HCT116 (cell line): ENCODE results near the gene HEPACAM. TPM values are rescaled to one million over a fixed set of nuclear protein-coding genes. Genes with fewer than 3 reads are reported as not detected.

ENCODE experiments used
- ATAC-seq: fragments of 200-7000 bp; cut with Tn5 transposase; 2 replicates; pipeline ENCODE4 v1.9.1; 2020; ENCODE audit warnings: mild to moderate bottlenecking, moderate library complexity
- BruUV-seq: library from RNA; stranded (reverse); fragments of 400-500 nt; replicated peaks from 2 replicates; lab custom pipeline; 2021; lab: Mats Ljungman, UMichigan
- CTCF ChIA-PET: fragments of 300-600 bp; sonication (Branson Sonifier 250); formaldehyde crosslinking; loops from one replicate; lab custom pipeline; 2021; ENCODE audit warnings: antibody characterized with exemption; lab: Charles Lee
- POLR2A ChIA-PET: fragments of 300-600, 350-600 bp; sonication (Branson Sonifier 250); formaldehyde crosslinking; loops from one replicate; lab custom pipeline; 2021; ENCODE audit warnings: antibody characterized with exemption; lab: Charles Lee
- RAD21 ChIA-PET, 2 experiments: fragments of 300-600 bp; sonication (Branson Sonifier 250); formaldehyde crosslinking; loops; one replicate each; lab custom pipeline; 2023; ENCODE audit warnings: low total read pairs in 2 of 2; ENCODE audit not compliant: uncharacterized antibody in 2 of 2, unreplicated experiment in 2 of 2, low non-redundant PET in 1 of 2; lab: Charles Lee
- DNase-seq: peaks from one replicate; pipeline ENCODE4 v3.0.0-alpha.2; 2010; ENCODE audit warnings: low read depth, low spot score
- H2AFZ ChIP-seq: fragments of 200-600 bp; shearing (Covaris generic), sonication (generic); 2 replicates; pipeline ENCODE4 v1.6.1; 2017; ENCODE audit warnings: low read depth, mixed run types, mixed read lengths, antibody characterized with exemption, low read length; ENCODE audit not compliant: poor library complexity, severe bottlenecking
- H3K27ac ChIP-seq: 2 replicates; pipeline ENCODE4 v1.5.1; 2012; ENCODE audit warnings: low read depth, low read length
- H3K27me3 ChIP-seq: fragments of 200-600 bp; sonication (generic); 2 replicates; pipeline ENCODE4 v1.6.1; 2016; ENCODE audit warnings: mixed run types, low read length, mixed read lengths; ENCODE audit not compliant: insufficient read depth
- H3K36me3 ChIP-seq, 2 experiments: fragments of 200-500 bp in 1 of 2; fragments of 200-600 bp in 1 of 2; sonication (Bioruptor generic) in 1 of 2; sonication (generic) in 1 of 2; 2 replicates each; pipeline versions ENCODE4 v1.5.1 to v1.6.1; 2014 to 2016; ENCODE audit warnings: low read length in 2 of 2, inconsistent platforms in 1 of 2, mixed read lengths in 1 of 2, mixed run types in 1 of 2; ENCODE audit not compliant: insufficient read depth in 2 of 2, control insufficient read depth in 1 of 2
- H3K4me1 ChIP-seq, 2 experiments: fragments of 200-600 bp in 1 of 2; sonication (generic) in 1 of 2; 2 replicates each; pipeline versions ENCODE4 v1.5.1 to v1.6.1; 2012 to 2017; ENCODE audit warnings: low read length in 2 of 2, inconsistent platforms in 1 of 2, mild to moderate bottlenecking in 1 of 2, mixed read lengths in 1 of 2, mixed run types in 1 of 2, moderate library complexity in 1 of 2; ENCODE audit not compliant: insufficient read depth in 2 of 2, control insufficient read depth in 1 of 2
- H3K4me2 ChIP-seq: fragments of 200-600 bp; sonication (generic); 2 replicates; pipeline ENCODE4 v1.6.1; 2017; ENCODE audit warnings: mixed run types, low read length, mixed read lengths
- H3K4me3 ChIP-seq, 2 experiments: fragments of 200-600 bp in 1 of 2; sonication (generic) in 1 of 2; replicated peaks in 1 of 2; 2 replicates each; pipeline ENCODE4 v1.5.1; 2011 to 2016; ENCODE audit warnings: low read length in 2 of 2, control low read depth in 1 of 2, low read depth in 1 of 2, mild to moderate bottlenecking in 1 of 2, mixed read lengths in 1 of 2, mixed run types in 1 of 2
- H3K79me2 ChIP-seq: fragments of 200-600 bp; sonication (generic); 2 replicates; pipeline ENCODE4 v1.6.1; 2017; ENCODE audit warnings: mild to moderate bottlenecking, mixed run types, low read length, moderate library complexity, mixed read lengths; ENCODE audit not compliant: insufficient read depth
- H3K9ac ChIP-seq: fragments of 200-600 bp; sonication (generic); 2 replicates; pipeline ENCODE4 v1.6.1; 2016; ENCODE audit warnings: low read length, mixed read lengths
- H3K9me2 ChIP-seq: fragments of 200-600 bp; sonication (generic), shearing (Covaris generic); 2 replicates; pipeline ENCODE4 v1.6.1; 2017; ENCODE audit warnings: mixed run types, mild to moderate bottlenecking, moderate library complexity; ENCODE audit not compliant: insufficient read depth
- H3K9me3 ChIP-seq, 2 experiments: fragments of 200-500 bp in 1 of 2; fragments of 200-600 bp in 1 of 2; sonication (Bioruptor generic) in 1 of 2; sonication (generic) in 1 of 2; 2 replicates each; pipeline ENCODE4 v1.6.1; 2014 to 2017; ENCODE audit warnings: low read length in 2 of 2, mixed read lengths in 2 of 2, inconsistent platforms in 1 of 2, low read depth in 1 of 2, mild to moderate bottlenecking in 1 of 2, mixed run types in 1 of 2, moderate library complexity in 1 of 2; ENCODE audit not compliant: control insufficient read depth in 1 of 2, insufficient read depth in 1 of 2
- H4K20me1 ChIP-seq: fragments of 200-600 bp; sonication (generic), shearing (Covaris generic); 2 replicates; pipeline ENCODE4 v1.6.1; 2017; ENCODE audit warnings: mixed run types, mild to moderate bottlenecking, moderate library complexity; ENCODE audit not compliant: insufficient read depth
- CBX3 ChIP-seq: IDR thresholded peaks from 2 replicates; pipeline ENCODE4 v1.6.1; 2012; ENCODE audit warnings: low read depth
- CTCF ChIP-seq, 3 experiments: fragments of 200-600 bp in 1 of 3; sonication (generic) in 1 of 3; IDR thresholded peaks in 2 of 3; conservative IDR thresholded peaks in 1 of 3; 2 replicates each; pipeline ENCODE4 v1.5.1; 2012 to 2017; ENCODE audit warnings: low read depth in 2 of 3, low read length in 2 of 3, antibody characterized with exemption in 1 of 3, borderline replicate concordance in 1 of 3, control low read depth in 1 of 3, mild to moderate bottlenecking in 1 of 3, mixed read lengths in 1 of 3, mixed run types in 1 of 3, moderate library complexity in 1 of 3; ENCODE audit not compliant: insufficient read depth in 1 of 3
- EGR1 ChIP-seq: IDR thresholded peaks from 2 replicates; pipeline ENCODE4 v1.6.1; 2012; ENCODE audit warnings: low read depth
- ELF1 ChIP-seq: IDR thresholded peaks from 2 replicates; pipeline ENCODE4 v1.6.1; 2012; ENCODE audit warnings: low read depth, borderline replicate concordance
- EZH2 ChIP-seq: fragments of 200-600 bp; sonication (generic); IDR thresholded peaks from 2 replicates; pipeline ENCODE4 v1.6.1; 2017; ENCODE audit warnings: antibody characterized with exemption, mixed run types
- EZH2phosphoT487 ChIP-seq: fragments of 200-600 bp; IDR thresholded peaks from 2 replicates; pipeline ENCODE4 v1.6.1; 2018; ENCODE audit warnings: antibody characterized with exemption, borderline replicate concordance
- MAX ChIP-seq: IDR thresholded peaks from 2 replicates; pipeline ENCODE4 v1.6.1; 2012
- RAD21 ChIP-seq: IDR thresholded peaks from 2 replicates; pipeline ENCODE4 v1.6.1; 2012; ENCODE audit warnings: low read depth, mild to moderate bottlenecking
- SRF ChIP-seq: IDR thresholded peaks from 2 replicates; pipeline ENCODE4 v1.6.1; 2012; ENCODE audit warnings: low read depth
- ZNF274 ChIP-seq: fragments of 200-500 bp; sonication (Bioruptor generic); IDR thresholded peaks from 2 replicates; pipeline ENCODE4 v1.6.1; 2014; ENCODE audit warnings: mild to moderate bottlenecking, low read depth, low read length, inconsistent platforms
- intact Hi-C: fragments of 100-400 bp; cut with micrococcal nuclease; formaldehyde crosslinking; loops from 2 replicates; pipeline ENCODE4 v1.10.0; 2022
- total RNA-seq: library from RNA; stranded (reverse); gene quantifications from one replicate; pipeline ENCODE4 v1.2.1, GENCODE V29; 2021; ENCODE audit not compliant: unreplicated experiment

The HEPACAM gene
- total RNA-seq, 1 experiment from 2014 or later = not detected

DNA sequence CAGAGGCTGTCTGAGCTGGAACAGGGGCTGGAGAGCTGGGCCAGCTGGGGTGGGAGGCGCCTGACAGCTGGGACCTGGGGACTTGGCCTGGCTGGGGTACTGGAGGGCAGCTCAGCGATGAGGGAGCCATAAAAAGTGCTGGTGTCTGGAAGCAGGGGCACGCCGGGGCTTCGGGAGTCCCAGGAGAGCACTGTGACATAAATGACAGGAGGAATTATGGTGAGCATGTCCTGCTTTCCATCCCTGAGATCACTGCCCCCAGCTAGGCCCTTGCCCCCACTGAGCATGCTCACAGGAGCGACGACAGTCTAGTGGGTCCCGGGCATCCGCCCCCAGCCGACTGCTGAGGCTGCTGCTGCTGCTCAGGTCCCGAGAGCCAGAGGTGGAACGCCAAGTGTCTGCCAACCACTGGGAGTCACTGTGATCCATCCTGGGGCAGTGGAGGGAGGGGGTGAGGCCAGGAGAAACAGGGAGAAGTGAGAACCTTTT lies 44.4 kb downstream of the HEPACAM start:
- RAD21 ChIA-PET = no interaction called here
- Histone ChIP-seq H3K9me2 (no peaks in the 10 kb centered on the region), H3K9ac (no peak overlapping the region), H3K36me3 (no peaks in the 10 kb centered on the region), H3K4me1 (no peaks in the 10 kb centered on the region; a peak in 1 of 4 replicates), H3K27me3 (0 out of 2 replicates have a peak, but pooled peaks cover 3% of the 10 kb centered on the region), H3K4me2 (no peak overlapping the region), H3K79me2 (no peaks in the 10 kb centered on the region), H3K4me3 (no peak overlapping the region), H3K27ac (no peak overlapping the region), H3K9me3 (no peaks in the 10 kb centered on the region), H2AFZ (no peak overlapping the region), H4K20me1 (no peaks in the 10 kb centered on the region)
- POLR2A ChIA-PET = no interaction called here
- ATAC-seq (peak; percentile 74), DNase-seq (no peak)
- no peak for TF ChIP-seq ELF1
- TF ChIP-seq MAX = no peak
- no peak for TF ChIP-seq EZH2
- no peak for TF ChIP-seq ZNF274
- peak in 1 of 3 experiments; percentile 13; a peak in 2 of 6 replicates for TF ChIP-seq CTCF (IDR thresholded peaks at IDR 0.05 in 2 of 3, conservative IDR thresholded peaks at IDR 0.05 in 1 of 3; ENCODE audit: borderline replicate concordance in 1 of 3, insufficient read depth in 1 of 3, low read depth in 2 of 3, low read length in 2 of 3)
- TF ChIP-seq EGR1 = no peak
- peak; percentile 30; the same call in 1 of the 2 replicates for TF ChIP-seq RAD21
- TF ChIP-seq CBX3 = no peak
- TF ChIP-seq EZH2phosphoT487 = no peak
- TF ChIP-seq SRF = no peak
- intact Hi-C loops = no loop called here
- CTCF ChIA-PET = interaction anchor here (0.7 kb wide), 1 partner anchor 15 kb away, joined by 3 read pairs; no protein-coding TSS in a partner anchor
- no TSS peak for BruUV-seq
